Right lobe of liver (tissue), 6 donors: ENCODE data around the gene APOOL. TPM values are rescaled to one million over a fixed set of nuclear protein-coding genes. Genes with fewer than 3 reads are reported as not detected.
"Not testable (repeated sequence)": the region's sequence is repeated elsewhere in the genome, so short reads cannot be mapped to it uniquely, and the experiment has no call there.

Experiments
- ATAC-seq, 4 donors: fragments of 200-7000 bp; cut with Tn5 transposase; one replicate each; pipeline ENCODE4 v1.9.1; 2020; ENCODE audit warnings: mild to moderate bottlenecking in 4 of 4, moderate library complexity in 4 of 4
- DNase-seq, 3 donors: peaks; one replicate each; pipeline ENCODE4 v3.0.0-alpha.2; 2020
- H3K27ac ChIP-seq, 3 donors: fragments of 200-600 bp; one replicate each; pipeline ENCODE4 v1.8.0; 2022
- H3K27me3 ChIP-seq, 2 donors: fragments of 200-600 bp; one replicate each; pipeline ENCODE4 v1.8.0; 2022
- H3K36me3 ChIP-seq, 4 donors: fragments of 200-600 bp; sonication (generic) in 1 of 4; one replicate each; pipeline versions ENCODE4 v1.5.1 to v1.8.0; 2017 to 2022; ENCODE audit warnings: control low read depth in 1 of 4
- H3K4me1 ChIP-seq, 4 donors: fragments of 200-600 bp; sonication (generic) in 1 of 4; one replicate each; pipeline versions ENCODE4 v1.5.1 to v1.8.0; 2017 to 2022; ENCODE audit warnings: control low read depth in 1 of 4
- H3K4me3 ChIP-seq, 3 donors: fragments of 200-600 bp; one replicate each; pipeline ENCODE4 v1.8.0; 2022
- H3K9me3 ChIP-seq, 4 donors: fragments of 200-600 bp; sonication (generic) in 1 of 4; one replicate each; pipeline versions ENCODE4 v1.5.1 to v1.8.0; 2017 to 2022; ENCODE audit warnings: control low read depth in 1 of 4
- POLR2A ChIP-seq: fragments of 450-650 bp; IDR thresholded peaks from one replicate; pipeline ENCODE4 v1.6.1; 2017; ENCODE audit warnings: antibody characterized with exemption, mild to moderate bottlenecking
- WGBS: methylation state at CpG from one replicate; pipeline ENCODE4 v1.1.6; 2018; ENCODE audit warnings: low coverage, low lambda C conversion rate; ENCODE audit not compliant: insufficient coverage; ENCODE audit errors: missing lambda C conversion rate; 5-methylcytosine and 5-hydroxymethylcytosine counted together
- intact Hi-C, 2 donors: fragments of 100-400 bp; cut with DNase I; formaldehyde crosslinking; loops; one replicate each; pipeline versions ENCODE4 v1.11.2 to v1.14.1; 2022
- long read RNA-seq: library from polyadenylated mRNA; unstranded; transcript quantifications from one replicate; pipeline ENCODE4 v2.0.0, GENCODE V29; 2019
- total RNA-seq, 6 experiments: library from RNA; depleted of rRNA in 2 of 6; stranded (reverse); fragments of >200 nt in 2 of 6; fragmentation: NEBNext Ultra II Directional in 3 of 6; extraction: Animal tissue kit (Norgen Biotek cat#: 25700) in 3 of 6; gene quantifications; one replicate each; pipeline versions ENCODE4 v1.1.0 to v1.2.4, GENCODE V29; 2016 to 2023
- TF ChIP-seq, protein P1 (sequence below), 4 donors: fragments of 200-600 bp in 3 of 4; fragments of 450-650 bp in 1 of 4; IDR thresholded peaks; one replicate each; pipeline versions ENCODE4 v1.5.1 to v1.8.0; 2016 to 2022; ENCODE audit warnings: antibody characterized with exemption in 4 of 4, mild to moderate bottlenecking in 2 of 4
- donor health status: DM: no; HTN: yes; CAD: no.
- donor health status: DM: no; HTN: no; CAD: no.
- donor health status: DM: no; HTN: no; CAD: no.
- donor health status: DM: no; HTN: yes; CAD: no.
- donor health status: DM: no; HTN: yes; CAD: no.

The APOOL gene
- 10 to 100 TPM; 14.3 to 25.3 (median 20.0) TPM for total RNA-seq
- long read RNA-seq, partial matches to known transcripts = 0 of 3 reads
- long read RNA-seq, other reads (novel, unspliced or antisense) = 1 of 3 reads

DNA sequence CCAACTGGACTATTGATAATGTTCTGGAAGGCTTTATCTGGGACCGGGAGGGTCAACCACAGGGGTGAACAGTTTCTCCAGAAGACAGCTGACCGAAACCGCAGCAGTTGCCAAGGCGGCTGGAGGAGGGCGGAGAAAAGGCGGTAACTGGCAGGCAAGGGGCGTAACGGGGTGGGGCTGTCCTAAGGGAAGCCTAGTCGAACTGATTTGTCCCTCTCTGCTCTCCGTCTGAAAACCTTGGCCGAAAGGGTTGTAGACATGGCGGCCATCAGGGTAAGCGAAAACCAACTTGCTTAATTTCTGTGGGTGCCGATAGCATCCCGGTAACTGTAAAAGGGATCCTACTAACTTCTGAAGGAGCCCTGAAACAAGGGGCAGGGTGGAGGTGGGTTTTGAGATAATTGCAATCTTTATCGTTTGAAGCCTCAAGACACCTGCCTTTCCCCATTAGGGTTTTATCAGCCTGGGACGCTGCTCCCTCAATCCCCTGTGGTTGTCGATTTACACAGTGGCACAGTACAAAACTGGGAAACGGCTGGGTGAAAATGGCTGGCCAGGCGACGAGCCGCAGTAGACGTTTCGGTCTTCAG is at the start of gene APOOL:
TSS of gene APOOL (plus strand) at position 223 of the 590 bp plus-strand sequence. CDS start at position 259, 36 bp downstream.
- Histone ChIP-seq H3K36me3 (no peaks in the 10 kb centered on the region), H3K27me3 (no peaks in the 10 kb centered on the region), H3K27ac (peak within 1 kb of the TSS; percentile 53 to 72 (median 61)), H3K4me3 (peak within 1 kb of the TSS; percentile 51 to 64 (median 54)), H3K9me3 (no peaks in the 10 kb centered on the region), H3K4me1 (no peaks in the 10 kb centered on the region)
- DNase-seq = peak; percentile 87 to 93 (median 92)
- ATAC-seq = peak; percentile 98 to 99 (median 98)
- TF ChIP-seq POLR2A = no peak
- TF ChIP-seq, protein P1, sequence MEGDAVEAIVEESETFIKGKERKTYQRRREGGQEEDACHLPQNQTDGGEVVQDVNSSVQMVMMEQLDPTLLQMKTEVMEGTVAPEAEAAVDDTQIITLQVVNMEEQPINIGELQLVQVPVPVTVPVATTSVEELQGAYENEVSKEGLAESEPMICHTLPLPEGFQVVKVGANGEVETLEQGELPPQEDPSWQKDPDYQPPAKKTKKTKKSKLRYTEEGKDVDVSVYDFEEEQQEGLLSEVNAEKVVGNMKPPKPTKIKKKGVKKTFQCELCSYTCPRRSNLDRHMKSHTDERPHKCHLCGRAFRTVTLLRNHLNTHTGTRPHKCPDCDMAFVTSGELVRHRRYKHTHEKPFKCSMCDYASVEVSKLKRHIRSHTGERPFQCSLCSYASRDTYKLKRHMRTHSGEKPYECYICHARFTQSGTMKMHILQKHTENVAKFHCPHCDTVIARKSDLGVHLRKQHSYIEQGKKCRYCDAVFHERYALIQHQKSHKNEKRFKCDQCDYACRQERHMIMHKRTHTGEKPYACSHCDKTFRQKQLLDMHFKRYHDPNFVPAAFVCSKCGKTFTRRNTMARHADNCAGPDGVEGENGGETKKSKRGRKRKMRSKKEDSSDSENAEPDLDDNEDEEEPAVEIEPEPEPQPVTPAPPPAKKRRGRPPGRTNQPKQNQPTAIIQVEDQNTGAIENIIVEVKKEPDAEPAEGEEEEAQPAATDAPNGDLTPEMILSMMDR (IDR thresholded peaks at IDR 0.05) = no peak
- intact Hi-C loops = no loop called here
- 40% methylated on average over 14 of the region's 24 CpGs for WGBS

DNA sequence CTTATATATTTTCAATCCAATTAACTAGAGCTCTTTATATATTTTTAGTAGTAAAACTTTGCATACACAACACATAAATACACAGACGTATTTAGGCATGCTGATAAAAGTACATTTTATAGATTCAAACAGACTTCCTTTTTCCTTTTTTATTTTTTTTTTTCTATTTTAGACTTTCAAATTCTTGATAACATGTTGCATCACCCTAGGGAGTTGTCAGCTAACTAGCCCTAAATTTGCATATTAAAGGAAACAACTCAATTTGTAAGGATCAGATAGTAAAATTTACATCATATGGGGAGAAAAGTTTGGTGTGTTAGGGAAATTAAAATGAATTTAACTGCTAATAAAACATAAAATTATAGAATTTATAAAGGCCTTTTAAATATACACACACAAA is 47.4 kb upstream of the APOOL start:
- H3K9me3 ChIP-seq = no peaks in the 10 kb centered on the region
- WGBS = 30% methylated on average over 1 of the region's 1 CpG
- H3K36me3 ChIP-seq = no peaks in the 10 kb centered on the region
- no peaks in the 10 kb centered on the region for H3K27me3 ChIP-seq
- no peaks in the 10 kb centered on the region for H3K4me1 ChIP-seq
- DNase-seq (no peak), ATAC-seq (no peak)
- no peak overlapping the region for H3K27ac ChIP-seq
- H3K4me3 ChIP-seq = no peak overlapping the region
- intact Hi-C loops = no loop called here
- TF ChIP-seq POLR2A = no peak
- TF ChIP-seq, protein P1 (IDR thresholded peaks at IDR 0.05) = no peak

- no peaks in the 10 kb centered on the region for H3K27me3 ChIP-seq
- no peaks in the 10 kb centered on the region for H3K36me3 ChIP-seq
- intact Hi-C loops = no loop called here
- H3K9me3 ChIP-seq = no peaks in the 10 kb centered on the region
- H3K27ac ChIP-seq = no peak overlapping the region
- ATAC-seq = no peak
- 33% methylated on average over 1 of the region's 19 CpGs for WGBS
- no peak for TF ChIP-seq POLR2A
- TF ChIP-seq, protein P1 (IDR thresholded peaks at IDR 0.05) = no peak
- H3K4me1 ChIP-seq = no peaks in the 10 kb centered on the region
- DNase-seq = no peak
- no peak overlapping the region for H3K4me3 ChIP-seq
Measured at GRCh38 chrX:84974803-84975202, 28.9 kb upstream of the APOOL start.

DNA sequence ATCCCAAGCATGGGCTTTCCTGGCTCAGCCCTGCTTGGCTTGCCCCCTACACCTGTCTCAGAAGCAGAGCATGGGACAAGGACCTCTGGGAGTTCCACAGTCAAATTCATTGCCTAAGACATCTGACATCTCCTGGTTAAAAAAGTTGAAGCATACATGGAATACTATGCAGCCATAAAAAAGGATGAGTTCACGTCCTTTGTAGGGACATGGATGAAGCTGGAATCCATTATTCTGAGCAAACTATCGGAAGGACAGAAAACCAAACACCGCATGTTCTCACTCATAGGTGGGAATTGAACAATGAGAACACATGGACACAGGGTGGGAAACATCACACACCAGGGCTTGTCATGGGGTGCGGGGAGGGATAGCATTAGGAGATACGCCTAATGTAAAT is 11.9 kb upstream of the APOOL start:
- H3K9me3 ChIP-seq, H3K4me3 ChIP-seq, H3K27me3 ChIP-seq, ATAC-seq, H3K4me1 ChIP-seq, H3K36me3 ChIP-seq, intact Hi-C loops, DNase-seq, H3K27ac ChIP-seq: not testable (repeated sequence)
- WGBS = 62% methylated on average over 4 of the region's 5 CpGs

DNA sequence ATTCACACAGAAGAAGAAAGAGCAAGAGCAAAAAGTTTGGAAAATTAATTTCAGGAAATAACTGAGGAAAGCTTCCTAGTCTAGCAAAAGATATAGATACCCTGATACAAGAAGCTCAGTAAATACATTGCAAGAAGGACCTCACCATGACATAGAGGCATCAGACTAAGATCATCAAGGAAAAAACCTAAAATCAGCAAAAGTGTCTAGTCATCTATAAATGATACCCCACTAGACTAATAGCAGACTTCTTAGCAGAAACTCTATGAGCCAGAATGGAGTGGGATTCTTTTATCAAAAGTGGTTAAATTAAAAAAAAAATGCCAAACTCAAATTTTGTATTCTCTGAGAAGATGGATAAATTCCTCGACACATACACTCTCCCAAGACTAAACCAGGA is 10.5 kb upstream of the APOOL start:
- ATAC-seq = no peak

More for the DNA sequence above, 10.5 kb upstream of the APOOL start:
- Histone ChIP-seq H3K4me3 (no peak overlapping the region), H3K4me1 (no peaks in the 10 kb centered on the region), H3K9me3 (no peaks in the 10 kb centered on the region), H3K27me3 (no peaks in the 10 kb centered on the region), H3K36me3 (no peaks in the 10 kb centered on the region), H3K27ac (no peak overlapping the region)
- TF ChIP-seq, protein P1 (IDR thresholded peaks at IDR 0.05) = no peak
- TF ChIP-seq POLR2A = no peak
- WGBS = 63% methylated on average over 1 of the region's 1 CpG
- DNase-seq = no peak
- intact Hi-C loops = no loop called here
